Neural crest cell (in vitro differentiated cells): Measurements from ENCODE around the gene ARHGAP28. TPM values are rescaled to one million over a fixed set of nuclear protein-coding genes. Genes with fewer than 3 reads are reported as not detected.
A peak's percentile ranks its signal among the peaks of the same experiment; 100 is the strongest.

ENCODE experiments used
- DNase-seq: peaks from one replicate; pipeline ENCODE4 v3.0.0; 2021; ENCODE audit warnings: low read depth, mixed read lengths, low spot score
- H3K27ac Mint-ChIP-seq: one replicate; pipeline ENCODE4 v1.8.0; 2021; ENCODE audit warnings: mild to moderate bottlenecking, mixed read lengths; ENCODE audit not compliant: unreplicated experiment
- H3K27me3 Mint-ChIP-seq: 2 replicates; pipeline ENCODE4 v1.8.0; 2021; ENCODE audit warnings: low read depth, mild to moderate bottlenecking, mixed read lengths
- H3K36me3 Mint-ChIP-seq: 2 replicates; pipeline ENCODE4 v1.8.0; 2021; ENCODE audit warnings: low read depth, mild to moderate bottlenecking, mixed read lengths
- H3K4me1 Mint-ChIP-seq: 2 replicates; pipeline ENCODE4 v1.8.0; 2021; ENCODE audit warnings: mixed read lengths
- H3K4me3 Mint-ChIP-seq: one replicate; pipeline ENCODE4 v1.8.0; 2021; ENCODE audit warnings: mild to moderate bottlenecking, mixed read lengths
- H3K9me3 Mint-ChIP-seq: 2 replicates; pipeline ENCODE4 v1.8.0; 2021; ENCODE audit warnings: mixed read lengths
- total RNA-seq: library from RNA; stranded (reverse); gene quantifications from 2 replicates; pipeline ENCODE4 v1.2.1, GENCODE V29; 2021
- TF ChIP-seq, protein P1 (sequence below): fragments of 200-600 bp; sonication (generic); conservative IDR thresholded peaks from 2 replicates; pipeline ENCODE4 v1.5.0; 2021; ENCODE audit warnings: antibody characterized with exemption, mild to moderate bottlenecking

The ARHGAP28 gene
- total RNA-seq, 1 donor from 2014 or later = 20.2 TPM

DNA sequence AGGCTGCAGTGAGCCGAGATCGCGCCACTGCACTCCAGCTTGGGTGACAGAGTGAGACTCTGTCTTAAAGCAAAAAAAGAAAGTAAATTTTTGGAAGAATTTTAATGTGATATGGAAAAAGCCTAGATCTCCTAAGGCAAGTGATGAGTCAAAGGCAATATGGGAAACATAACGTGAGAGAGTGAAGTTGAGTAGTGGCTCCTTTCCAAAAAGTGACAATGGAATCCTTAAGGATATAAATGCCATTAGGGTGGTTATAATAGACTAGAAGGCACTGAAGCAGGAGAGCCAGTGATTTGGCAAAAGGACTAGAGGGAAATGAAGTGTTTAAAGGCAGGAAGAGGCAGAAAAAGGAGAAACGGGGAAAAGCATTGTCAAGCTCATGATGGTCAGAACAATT is 25.6 kb downstream of the ARHGAP28 start:
- TF ChIP-seq, protein P1, sequence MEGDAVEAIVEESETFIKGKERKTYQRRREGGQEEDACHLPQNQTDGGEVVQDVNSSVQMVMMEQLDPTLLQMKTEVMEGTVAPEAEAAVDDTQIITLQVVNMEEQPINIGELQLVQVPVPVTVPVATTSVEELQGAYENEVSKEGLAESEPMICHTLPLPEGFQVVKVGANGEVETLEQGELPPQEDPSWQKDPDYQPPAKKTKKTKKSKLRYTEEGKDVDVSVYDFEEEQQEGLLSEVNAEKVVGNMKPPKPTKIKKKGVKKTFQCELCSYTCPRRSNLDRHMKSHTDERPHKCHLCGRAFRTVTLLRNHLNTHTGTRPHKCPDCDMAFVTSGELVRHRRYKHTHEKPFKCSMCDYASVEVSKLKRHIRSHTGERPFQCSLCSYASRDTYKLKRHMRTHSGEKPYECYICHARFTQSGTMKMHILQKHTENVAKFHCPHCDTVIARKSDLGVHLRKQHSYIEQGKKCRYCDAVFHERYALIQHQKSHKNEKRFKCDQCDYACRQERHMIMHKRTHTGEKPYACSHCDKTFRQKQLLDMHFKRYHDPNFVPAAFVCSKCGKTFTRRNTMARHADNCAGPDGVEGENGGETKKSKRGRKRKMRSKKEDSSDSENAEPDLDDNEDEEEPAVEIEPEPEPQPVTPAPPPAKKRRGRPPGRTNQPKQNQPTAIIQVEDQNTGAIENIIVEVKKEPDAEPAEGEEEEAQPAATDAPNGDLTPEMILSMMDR = no peak
- Mint-ChIP-seq H3K9me3 (peaks cover 3% of the 10 kb centered on the region), H3K27me3 (no peaks in the 10 kb centered on the region), H3K4me3 (no peak overlapping the region), H3K4me1 (peaks cover 19% of the 10 kb centered on the region), H3K27ac (no peak overlapping the region), H3K36me3 (no peaks in the 10 kb centered on the region)
- no peak for DNase-seq

GRCh38 chr18:6757931-6758330 is 28.4 kb downstream of the ARHGAP28 start:
- no peaks in the 10 kb centered on the region for H3K27me3 Mint-ChIP-seq
- no peaks in the 10 kb centered on the region for H3K9me3 Mint-ChIP-seq
- no peak for DNase-seq
- TF ChIP-seq, protein P1 = no peak
- H3K4me3 Mint-ChIP-seq = no peak overlapping the region
- H3K36me3 Mint-ChIP-seq = no peaks in the 10 kb centered on the region
- H3K4me1 Mint-ChIP-seq = peaks cover 5% of the 10 kb centered on the region
- H3K27ac Mint-ChIP-seq = no peak overlapping the region

DNA sequence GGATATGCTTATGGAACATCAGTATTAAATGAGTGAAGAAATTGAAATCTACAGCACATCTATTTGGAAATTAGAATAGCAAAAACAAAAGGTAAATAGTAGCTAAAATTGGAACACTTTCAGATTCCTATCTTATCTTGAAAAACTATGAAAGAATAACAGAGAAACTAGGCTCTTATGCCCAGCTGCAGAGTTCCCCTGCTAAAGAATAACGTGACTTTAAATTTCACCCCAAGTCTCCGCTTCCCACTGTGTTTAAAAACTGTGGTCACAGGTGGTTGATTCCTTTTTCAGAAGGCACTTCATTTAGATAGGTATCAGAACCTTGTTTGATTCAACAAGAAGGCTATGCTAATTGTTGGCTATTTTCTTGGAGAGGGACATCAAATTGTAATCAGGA is 30.1 kb downstream of the ARHGAP28 start:
- TF ChIP-seq, protein P1 = no peak
- Mint-ChIP-seq H3K9me3 (no peaks in the 10 kb centered on the region), H3K4me3 (no peak overlapping the region), H3K4me1 (peaks cover 11% of the 10 kb centered on the region), H3K36me3 (no peaks in the 10 kb centered on the region), H3K27ac (no peak overlapping the region), H3K27me3 (no peaks in the 10 kb centered on the region)
- DNase-seq = no peak

GRCh38 chr18:6763524-6763923 is 34.0 kb downstream of the ARHGAP28 start:
- no peak for DNase-seq
- Mint-ChIP-seq H3K36me3 (peaks cover 10% of the 10 kb centered on the region), H3K4me1 (peaks cover 20% of the 10 kb centered on the region), H3K4me3 (no peak overlapping the region), H3K27me3 (no peaks in the 10 kb centered on the region), H3K27ac (no peak overlapping the region), H3K9me3 (peaks cover 9% of the 10 kb centered on the region)
- TF ChIP-seq, protein P1 = no peak

- H3K4me3 Mint-ChIP-seq = peak overlapping the region; percentile 38
- peaks cover 9% of the 10 kb centered on the region for H3K9me3 Mint-ChIP-seq
- H3K27me3 Mint-ChIP-seq = no peaks in the 10 kb centered on the region
- H3K36me3 Mint-ChIP-seq = peaks cover 10% of the 10 kb centered on the region
- peaks cover 20% of the 10 kb centered on the region for H3K4me1 Mint-ChIP-seq
- TF ChIP-seq, protein P1 = no peak
- no peak for DNase-seq
- H3K27ac Mint-ChIP-seq = peak overlapping the region; percentile 16
Observed at GRCh38 chr18:6764382-6764781, 34.9 kb downstream of the ARHGAP28 start.

DNA sequence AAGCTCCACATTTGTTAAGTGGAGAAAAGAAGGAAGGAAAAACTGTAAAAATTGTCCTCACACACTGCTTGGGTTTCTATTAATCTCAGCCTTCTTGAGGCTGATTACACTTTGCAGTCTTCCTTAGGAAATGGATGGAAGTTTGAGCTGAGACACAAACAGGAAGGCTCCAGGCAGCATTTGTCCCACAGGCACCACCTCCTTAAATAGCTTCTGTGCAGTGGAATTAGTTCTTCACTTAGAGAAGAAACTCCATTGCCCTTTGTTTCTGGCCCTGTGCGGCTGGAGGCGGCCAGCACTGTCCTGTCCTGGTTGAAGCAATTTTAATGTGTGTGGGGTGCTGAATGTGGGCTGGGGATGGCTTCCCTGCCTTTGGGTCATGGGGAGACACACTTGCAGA is 44.3 kb downstream of the ARHGAP28 start:
- Mint-ChIP-seq H3K36me3 (no peaks in the 10 kb centered on the region), H3K27ac (peak overlapping the region; percentile 87), H3K9me3 (no peaks in the 10 kb centered on the region), H3K4me3 (no peak overlapping the region), H3K27me3 (no peaks in the 10 kb centered on the region), H3K4me1 (peaks cover 18% of the 10 kb centered on the region)
- TF ChIP-seq, protein P1 = no peak
- DNase-seq = no peak
